ENCODE data around the gene GLTP.

GRCh38 chr12:109897029-109897428 lies 16.7 kb upstream of the GLTP start:
- no peak for TF ChIP-seq CTCF (IDR thresholded peaks at IDR 0.05)
- TF ChIP-seq JUN (CRISPR knock-in tag; IDR thresholded peaks at IDR 0.05): no peak
- TF ChIP-seq ELF4 (CRISPR knock-in tag; IDR thresholded peaks at IDR 0.05; ENCODE audit: low read depth): no peak
- no peak for TF ChIP-seq ATF3 (CRISPR knock-in tag; conservative IDR thresholded peaks at IDR 0.05)
- no peak for TF ChIP-seq CREB1 (CRISPR knock-in tag; IDR thresholded peaks at IDR 0.05)
- TF ChIP-seq, protein P1, sequence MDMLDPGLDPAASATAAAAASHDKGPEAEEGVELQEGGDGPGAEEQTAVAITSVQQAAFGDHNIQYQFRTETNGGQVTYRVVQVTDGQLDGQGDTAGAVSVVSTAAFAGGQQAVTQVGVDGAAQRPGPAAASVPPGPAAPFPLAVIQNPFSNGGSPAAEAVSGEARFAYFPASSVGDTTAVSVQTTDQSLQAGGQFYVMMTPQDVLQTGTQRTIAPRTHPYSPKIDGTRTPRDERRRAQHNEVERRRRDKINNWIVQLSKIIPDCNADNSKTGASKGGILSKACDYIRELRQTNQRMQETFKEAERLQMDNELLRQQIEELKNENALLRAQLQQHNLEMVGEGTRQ (CRISPR knock-in tag; IDR thresholded peaks at IDR 0.05): no peak
- no peak for TF ChIP-seq SP1 (CRISPR knock-in tag; conservative IDR thresholded peaks at IDR 0.05)
- TF ChIP-seq ZNF317 (CRISPR knock-in tag; IDR thresholded peaks at IDR 0.05; ENCODE audit: borderline replicate concordance, low read depth): no peak

Measured in WTC11 (cell line).